Measurements from ENCODE around the gene C19orf85. TPM values are rescaled to one million over a fixed set of nuclear protein-coding genes. Genes with fewer than 3 reads are reported as not detected.

Gene C19orf85
- total RNA-seq, 4 donors from 2014 or later, result not detected

GRCh38 chr19:55491546-55492360, 27.2 kb upstream of the C19orf85 start:
- H3K4me1 ChIP-seq, result peaks cover 0 to 13% (median 0%) of the 10 kb centered on the region in 4 donors
- no peaks in the 10 kb centered on the region for H3K36me3 ChIP-seq
- H3K4me3 ChIP-seq, result no peak overlapping the region
- DNase-seq, result no peak
- H3K9me3 ChIP-seq, result no peaks in the 10 kb centered on the region
- peak overlapping the region in 1 of 4 donors; percentile 31 for H3K27ac ChIP-seq
- no peaks in the 10 kb centered on the region for H3K27me3 ChIP-seq
- no peak for TF ChIP-seq POLR2A (IDR thresholded peaks at IDR 0.05)
- TF ChIP-seq CTCF (IDR thresholded peaks at IDR 0.05), result no peak

GRCh38 chr19:55490478-55491432, 26.2 kb upstream of the C19orf85 start:
- H3K27ac ChIP-seq, result peak overlapping the region in 1 of 4 donors; percentile 31

GRCh38 chr19:55489711-55490477, 25.3 kb upstream of the C19orf85 start:
- H3K27ac ChIP-seq, result peak overlapping the region in 1 of 4 donors; percentile 52
- no peaks in the 10 kb centered on the region for H3K36me3 ChIP-seq
- H3K9me3 ChIP-seq, result no peaks in the 10 kb centered on the region
- TF ChIP-seq POLR2A (IDR thresholded peaks at IDR 0.05) (no peak), CTCF (IDR thresholded peaks at IDR 0.05) (no peak)
- H3K27me3 ChIP-seq, result no peaks in the 10 kb centered on the region
- H3K4me3 ChIP-seq, result no peak overlapping the region
- no peak for DNase-seq
- H3K4me1 ChIP-seq, result peaks cover 0 to 30% (median 2%) of the 10 kb centered on the region in 4 donors

More at GRCh38 chr19:55490478-55491432, 26.2 kb upstream of the C19orf85 start:
- no peaks in the 10 kb centered on the region for H3K9me3 ChIP-seq
- peaks cover 0 to 23% (median 0%) of the 10 kb centered on the region in 4 donors for H3K4me1 ChIP-seq
- no peak overlapping the region for H3K4me3 ChIP-seq
- H3K27me3 ChIP-seq, result no peaks in the 10 kb centered on the region
- DNase-seq, result no peak
- no peak for TF ChIP-seq POLR2A (IDR thresholded peaks at IDR 0.05)
- no peak for TF ChIP-seq CTCF (IDR thresholded peaks at IDR 0.05)
- no peaks in the 10 kb centered on the region for H3K36me3 ChIP-seq

GRCh38 chr19:55488986-55489710, 24.6 kb upstream of the C19orf85 start:
- H3K9me3 ChIP-seq, result no peaks in the 10 kb centered on the region
- DNase-seq, result no peak
- peaks cover 0 to under 1% (median 0%) of the 10 kb centered on the region in 3 donors for H3K36me3 ChIP-seq
- no peak overlapping the region for H3K4me3 ChIP-seq
- no peaks in the 10 kb centered on the region for H3K27me3 ChIP-seq
- H3K4me1 ChIP-seq, result peaks cover 0 to 36% (median 8%) of the 10 kb centered on the region in 4 donors
- TF ChIP-seq CTCF (IDR thresholded peaks at IDR 0.05) (no peak), POLR2A (IDR thresholded peaks at IDR 0.05) (no peak)
- peak overlapping the region in 2 of 4 donors; percentile 25 to 87 for H3K27ac ChIP-seq

Measured in Peyer's patch (tissue), 4 donors.